ENCODE data around the gene WDCP.
A peak's percentile ranks its signal among the peaks of the same experiment; 100 is the strongest.
"Not testable (repeated sequence)": the region's sequence is repeated elsewhere in the genome, so short reads cannot be mapped to it uniquely, and the experiment has no call there.

The WDCP gene

GRCh38 chr2:24046930-24047702 is at the start of gene WDCP:
TSS of gene WDCP (minus strand) at chr2:24047391. CDS start at chr2:24039494, 7,897 bp downstream.
- peak; percentile 89 for DNase-seq

GRCh38 chr2:24095171-24095677 is 48.0 kb upstream of the WDCP start:
- DNase-seq, result not testable (repeated sequence)

- DNase-seq, result not testable (repeated sequence)
Observed at GRCh38 chr2:24093270-24093669, 46.1 kb upstream of the WDCP start.

GRCh38 chr2:24088821-24089359 is 41.7 kb upstream of the WDCP start:
- no peak for DNase-seq

DNA sequence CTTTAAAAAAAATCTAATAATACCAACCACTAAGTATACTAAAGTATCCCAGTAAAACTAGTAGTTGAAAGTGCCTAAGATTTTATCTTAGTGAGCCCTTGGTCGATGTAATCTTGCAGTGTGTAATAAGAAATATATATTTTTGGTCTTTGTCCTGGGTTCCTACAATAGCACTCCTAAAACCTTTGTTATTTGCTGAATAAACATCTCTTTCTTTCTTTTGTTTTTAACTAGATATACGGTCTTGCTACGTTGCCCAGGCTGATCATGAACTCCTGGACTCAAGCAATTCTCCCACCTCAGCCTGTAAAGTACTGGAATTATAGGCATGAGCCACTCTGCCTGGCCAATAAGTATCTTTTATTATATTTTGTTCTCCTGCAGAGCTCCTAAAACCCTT is 39.8 kb upstream of the WDCP start:
- no peak for DNase-seq

- DNase-seq, result no peak
Observed at GRCh38 chr2:24086241-24086640, 39.0 kb upstream of the WDCP start.

DNA sequence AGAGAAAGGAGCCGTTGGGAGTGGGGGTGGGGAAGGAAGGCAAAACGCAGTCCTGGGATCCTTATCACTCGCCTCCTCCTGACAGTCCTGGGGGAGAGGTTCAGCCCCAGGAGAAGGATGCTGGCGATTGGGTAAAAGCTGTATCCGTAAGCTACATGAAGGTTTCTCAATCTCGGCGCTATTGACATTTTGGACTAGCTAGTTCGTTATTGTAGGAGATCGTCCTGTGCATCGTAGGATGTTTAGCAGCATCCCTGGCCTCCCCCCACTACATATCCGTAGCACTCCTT is 38.0 kb upstream of the WDCP start:
- no peak for DNase-seq

- peak; percentile 99 for DNase-seq
Observed at GRCh38 chr2:24084386-24085199, 37.4 kb upstream of the WDCP start, which contains the start of gene TP53I3. TSS of gene TP53I3 (minus strand) at chr2:24084834. CDS start at chr2:24084326, 508 bp downstream.

GRCh38 chr2:24083567-24084385 is 36.6 kb upstream of the WDCP start:
- peak; percentile 92 for DNase-seq

- no peak for DNase-seq
Observed at GRCh38 chr2:24082787-24083566, 35.8 kb upstream of the WDCP start.

DNA sequence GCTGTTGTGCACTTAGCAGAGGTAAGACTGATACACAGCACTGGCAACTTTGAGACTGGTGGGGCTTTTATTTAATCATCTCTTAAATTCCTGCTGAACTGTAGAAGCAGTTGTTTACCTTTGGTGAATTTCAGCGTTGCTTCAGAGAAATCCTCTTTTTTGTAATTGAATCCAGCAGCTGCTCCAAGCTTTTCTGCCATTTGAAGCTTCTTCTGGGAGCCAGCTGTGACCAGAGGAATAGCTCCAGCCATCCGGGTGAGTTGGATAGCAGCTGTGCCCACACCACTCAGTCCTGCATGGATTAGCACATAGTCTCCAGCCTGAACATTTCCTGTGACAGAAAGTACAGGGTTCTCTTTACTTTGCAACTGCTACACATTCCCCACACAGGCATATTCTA is 33.5 kb upstream of the WDCP start:
- no peak for DNase-seq

DNA sequence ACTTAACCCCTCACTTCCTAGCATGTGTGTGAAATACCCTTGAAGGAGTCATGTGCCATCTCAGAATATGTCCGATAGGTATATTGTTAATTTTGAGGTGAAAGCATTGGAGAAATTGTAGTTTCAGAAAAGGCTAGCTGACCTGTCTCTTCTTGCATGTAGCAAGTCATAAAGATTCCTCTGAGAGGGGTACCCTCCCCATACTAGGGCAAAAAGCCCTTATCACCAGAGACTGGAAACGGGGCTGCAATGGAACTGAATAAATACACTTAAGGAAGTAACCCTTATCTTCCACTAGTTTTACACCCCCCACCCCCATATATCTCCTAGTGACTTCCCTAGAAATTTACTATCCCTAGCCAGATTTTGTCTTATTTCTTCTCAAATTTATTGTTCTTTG is 30.7 kb upstream of the WDCP start:
- DNase-seq, result no peak

DNA sequence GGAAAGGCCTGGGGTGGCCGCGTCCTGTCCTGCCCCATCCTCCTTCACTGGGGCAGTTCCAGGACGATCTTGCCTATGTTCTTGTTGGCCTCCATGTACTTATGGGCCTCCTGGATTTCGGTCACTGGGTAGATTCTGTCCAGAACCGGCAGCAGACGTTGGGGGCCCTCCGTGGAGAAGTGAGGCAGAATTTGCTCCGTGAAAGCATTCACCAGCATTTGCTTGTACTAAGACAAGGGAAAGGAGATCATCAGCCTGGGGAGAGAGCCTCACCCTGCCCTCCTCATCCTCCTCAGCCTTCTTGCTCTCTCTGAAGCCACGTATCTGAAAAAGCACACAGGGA is 30.3 kb upstream of the WDCP start:
- no peak for DNase-seq

DNA sequence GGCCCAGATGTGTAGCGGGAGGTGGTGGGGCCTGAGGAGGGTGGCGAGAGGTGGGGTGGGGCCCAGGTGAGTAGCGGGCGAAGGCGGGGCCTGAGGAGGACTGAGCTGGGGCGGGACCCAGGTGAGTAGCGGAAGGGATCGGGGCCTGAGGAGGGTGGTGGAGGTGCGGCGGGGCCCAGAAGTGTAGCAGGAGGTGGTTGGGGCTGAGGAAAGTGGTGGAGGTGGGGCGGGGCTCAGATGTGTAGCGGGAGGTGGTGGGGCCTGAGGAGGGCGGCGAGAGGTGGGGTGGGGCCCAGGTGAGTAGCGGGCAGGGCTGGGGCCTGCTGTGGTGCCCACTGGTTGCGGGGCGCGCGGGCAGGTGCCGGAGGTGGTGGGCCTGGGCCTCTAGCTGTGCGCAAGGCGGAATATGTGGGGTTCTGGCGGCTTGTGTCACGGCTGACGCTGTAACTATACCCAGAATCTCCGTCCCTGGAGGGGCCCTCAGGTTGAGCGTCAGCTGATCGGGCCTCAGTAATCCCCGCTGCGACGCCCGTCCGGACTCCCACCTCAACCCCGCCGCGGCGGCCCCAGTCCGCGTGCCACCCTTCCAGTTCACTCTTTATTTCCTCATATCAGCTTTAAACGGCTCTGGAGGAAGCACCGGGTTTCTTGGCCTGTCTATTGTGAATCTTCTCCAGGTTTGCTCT is 29.8 kb upstream of the WDCP start:
- DNase-seq, result peak; percentile 57

DNA sequence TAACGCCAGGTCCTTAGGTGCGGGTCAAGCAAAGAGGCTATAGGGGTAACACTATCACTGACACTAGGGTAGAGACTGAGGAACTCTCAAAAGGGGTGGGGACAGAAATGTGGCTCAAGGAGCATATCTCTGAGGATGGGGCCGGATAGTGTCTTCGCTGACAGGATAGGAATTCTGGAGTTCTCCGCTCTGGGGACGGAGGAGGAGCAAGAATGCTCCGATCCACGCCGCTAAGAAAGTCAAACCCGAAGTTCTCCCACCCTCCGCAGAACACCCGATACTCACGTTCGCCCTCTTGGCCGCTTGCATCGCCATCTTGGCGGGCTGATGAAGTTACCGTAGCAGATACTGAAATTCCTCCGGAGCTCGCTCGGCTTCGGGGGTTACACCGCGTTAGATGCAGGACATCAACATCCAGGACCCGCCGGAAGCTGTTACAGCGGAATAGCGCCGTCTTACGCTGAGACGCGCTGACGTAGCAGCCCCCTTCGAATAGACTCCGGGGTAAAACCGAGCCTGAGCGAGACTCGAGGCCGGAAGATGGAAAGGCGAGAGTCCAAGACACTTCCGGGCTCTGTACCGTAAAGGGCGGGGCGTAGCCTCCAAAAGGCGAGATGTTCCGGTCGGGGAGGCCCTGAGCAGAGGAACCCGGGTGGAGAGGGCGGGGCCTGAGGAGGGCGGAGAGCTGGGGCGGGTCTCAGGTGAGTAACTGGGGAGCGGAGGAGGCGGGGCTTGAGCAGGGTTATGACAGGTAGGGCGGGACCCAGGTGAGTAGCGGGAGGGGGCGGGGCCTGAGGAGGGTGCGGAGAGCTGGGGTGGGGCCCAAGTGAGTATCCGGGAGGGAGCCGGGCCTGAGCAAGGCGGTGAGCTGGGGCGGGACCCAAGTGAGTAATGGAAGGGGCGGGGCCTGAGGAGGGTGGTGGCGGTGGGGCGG is 29.0 kb upstream of the WDCP start, which contains the start of gene SF3B6:
SF3B6 (minus strand) TSS at position 412 of the 934 bp plus-strand sequence; CDS start at position 315, 97 bp downstream.
- peak; percentile 95 for DNase-seq

DNA sequence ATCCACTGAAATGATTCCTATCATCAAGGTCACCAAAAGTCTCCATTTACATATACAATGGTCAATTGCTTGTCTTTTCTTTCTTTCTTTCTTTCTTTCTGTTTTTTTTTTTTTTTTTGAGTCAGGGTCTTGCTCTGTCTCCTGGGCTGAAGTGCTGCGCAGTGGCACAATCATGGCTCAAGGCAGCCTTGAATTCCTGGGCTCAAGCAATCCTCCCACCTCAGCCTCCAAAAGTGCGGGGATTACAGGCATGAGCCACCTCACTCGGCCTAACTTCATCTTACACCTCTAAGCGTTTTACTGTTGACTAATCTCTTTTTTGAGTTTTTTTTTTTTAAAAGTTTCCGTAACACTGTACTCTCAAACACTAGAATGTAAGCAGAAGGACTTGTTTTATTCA is 28.1 kb upstream of the WDCP start:
- DNase-seq, result no peak

GRCh38 chr2:24073816-24074215 is 26.6 kb upstream of the WDCP start:
- DNase-seq, result no peak

- DNase-seq, result no peak
Observed at GRCh38 chr2:24072259-24072658, 25.1 kb upstream of the WDCP start.

- DNase-seq, result no peak
Observed at GRCh38 chr2:24065341-24065740, 18.1 kb upstream of the WDCP start.

All from retina (tissue), 1 donor.